Measurements from ENCODE around the gene SMG6.

The SMG6 gene

DNA sequence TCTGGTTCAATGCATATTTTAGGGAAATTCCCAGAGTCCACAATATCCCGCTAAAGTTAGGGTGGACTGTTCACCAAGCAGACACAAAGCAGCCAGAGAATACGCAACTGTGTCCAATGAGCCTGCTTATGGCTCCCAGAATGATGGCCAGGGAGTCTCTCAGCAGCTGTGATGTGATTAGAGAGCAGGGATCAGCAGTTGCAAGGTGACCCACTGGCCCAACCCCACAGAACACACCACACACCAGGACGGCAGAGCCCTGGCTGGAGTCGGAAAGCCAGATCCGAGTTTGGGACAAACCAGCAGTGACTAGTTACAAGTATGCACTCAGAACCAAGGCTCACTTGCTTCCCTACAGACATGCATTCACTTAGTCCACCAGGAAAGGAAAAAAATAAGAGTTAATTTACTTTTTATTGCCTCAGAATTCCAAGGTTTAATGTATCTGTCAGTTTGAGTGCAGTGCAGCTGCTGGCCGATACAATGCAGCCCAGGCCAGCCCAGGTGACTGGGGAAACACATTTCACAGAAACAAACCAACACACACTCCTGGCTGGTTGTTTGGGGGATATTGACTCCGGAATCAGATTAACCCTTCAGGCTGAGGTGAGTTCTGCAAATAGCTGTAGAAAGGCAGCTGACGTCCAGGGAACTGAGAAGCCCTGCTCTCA, 127.0 kb downstream of the SMG6 start:
- TF ChIP-seq ZFX (IDR thresholded peaks at IDR 0.05; ENCODE audit: borderline replicate concordance), result no peak
- TF ChIP-seq, protein P1, sequence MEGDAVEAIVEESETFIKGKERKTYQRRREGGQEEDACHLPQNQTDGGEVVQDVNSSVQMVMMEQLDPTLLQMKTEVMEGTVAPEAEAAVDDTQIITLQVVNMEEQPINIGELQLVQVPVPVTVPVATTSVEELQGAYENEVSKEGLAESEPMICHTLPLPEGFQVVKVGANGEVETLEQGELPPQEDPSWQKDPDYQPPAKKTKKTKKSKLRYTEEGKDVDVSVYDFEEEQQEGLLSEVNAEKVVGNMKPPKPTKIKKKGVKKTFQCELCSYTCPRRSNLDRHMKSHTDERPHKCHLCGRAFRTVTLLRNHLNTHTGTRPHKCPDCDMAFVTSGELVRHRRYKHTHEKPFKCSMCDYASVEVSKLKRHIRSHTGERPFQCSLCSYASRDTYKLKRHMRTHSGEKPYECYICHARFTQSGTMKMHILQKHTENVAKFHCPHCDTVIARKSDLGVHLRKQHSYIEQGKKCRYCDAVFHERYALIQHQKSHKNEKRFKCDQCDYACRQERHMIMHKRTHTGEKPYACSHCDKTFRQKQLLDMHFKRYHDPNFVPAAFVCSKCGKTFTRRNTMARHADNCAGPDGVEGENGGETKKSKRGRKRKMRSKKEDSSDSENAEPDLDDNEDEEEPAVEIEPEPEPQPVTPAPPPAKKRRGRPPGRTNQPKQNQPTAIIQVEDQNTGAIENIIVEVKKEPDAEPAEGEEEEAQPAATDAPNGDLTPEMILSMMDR (IDR thresholded peaks at IDR 0.05), result no peak
- H3K27ac ChIP-seq, result no peak overlapping the region

DNA sequence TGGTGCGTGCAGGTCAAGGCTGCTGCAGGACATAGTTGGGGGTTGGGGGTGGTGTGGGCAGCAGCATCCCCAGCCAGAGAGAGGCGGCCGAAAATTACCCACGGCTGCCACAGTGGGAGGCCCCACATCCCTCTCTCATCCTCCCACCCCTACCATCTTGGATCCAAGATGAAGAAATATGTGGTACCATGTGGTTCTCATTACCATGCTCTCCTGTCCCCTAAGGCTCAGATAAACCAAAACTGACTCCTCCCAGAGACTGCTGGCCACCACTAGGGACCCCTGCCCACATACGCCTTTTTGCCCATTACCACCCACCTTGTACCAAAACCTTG, 128.3 kb downstream of the SMG6 start:
- TF ChIP-seq, protein P1 (IDR thresholded peaks at IDR 0.05), result no peak
- no peak for TF ChIP-seq ZFX (IDR thresholded peaks at IDR 0.05; ENCODE audit: borderline replicate concordance)

DNA sequence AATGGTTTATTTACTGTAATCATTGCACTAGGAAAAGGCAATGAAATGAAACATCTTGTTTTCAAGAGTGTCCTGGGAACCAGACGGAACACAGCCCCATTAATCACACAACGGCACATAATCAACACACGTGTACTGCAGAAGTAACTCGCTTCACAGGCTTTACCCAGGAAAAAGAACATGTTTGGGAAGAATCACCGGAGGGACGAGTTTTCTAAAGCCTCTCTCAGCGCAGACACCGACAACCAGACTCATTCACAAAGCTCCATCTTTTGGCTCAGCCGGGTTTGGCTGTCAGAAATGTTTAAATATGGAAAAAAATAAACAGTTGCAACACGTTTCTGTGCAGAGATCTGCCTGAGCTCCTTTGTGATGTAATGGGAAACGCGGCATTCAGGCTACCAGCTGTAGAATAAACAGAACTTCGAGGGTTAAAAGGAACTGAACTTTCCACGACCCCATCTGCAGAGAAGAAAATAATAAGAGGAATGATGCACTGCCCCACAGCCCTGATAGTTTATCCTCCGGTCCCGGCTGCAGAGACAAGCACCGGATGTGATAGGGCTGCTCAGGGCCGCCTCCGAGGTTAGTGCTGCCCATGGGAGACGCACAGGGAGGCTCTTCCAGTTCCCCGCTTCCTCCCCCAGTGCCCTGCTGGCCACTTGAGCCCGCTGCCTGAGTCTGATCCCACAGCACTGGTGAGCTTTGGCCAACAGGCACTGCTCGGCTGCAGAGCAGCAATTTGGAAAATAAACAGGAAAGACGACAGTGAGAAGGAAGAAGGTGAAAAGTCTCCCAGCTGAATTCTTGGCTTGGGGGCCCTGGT, 128.9 kb downstream of the SMG6 start:
- TF ChIP-seq, protein P1 (IDR thresholded peaks at IDR 0.05), result no peak
- TF ChIP-seq ZFX (IDR thresholded peaks at IDR 0.05; ENCODE audit: borderline replicate concordance), result no peak
- H3K27ac ChIP-seq, result no peak overlapping the region

More for the DNA sequence above, 128.3 kb downstream of the SMG6 start:
- H3K27ac ChIP-seq, result no peak overlapping the region

DNA sequence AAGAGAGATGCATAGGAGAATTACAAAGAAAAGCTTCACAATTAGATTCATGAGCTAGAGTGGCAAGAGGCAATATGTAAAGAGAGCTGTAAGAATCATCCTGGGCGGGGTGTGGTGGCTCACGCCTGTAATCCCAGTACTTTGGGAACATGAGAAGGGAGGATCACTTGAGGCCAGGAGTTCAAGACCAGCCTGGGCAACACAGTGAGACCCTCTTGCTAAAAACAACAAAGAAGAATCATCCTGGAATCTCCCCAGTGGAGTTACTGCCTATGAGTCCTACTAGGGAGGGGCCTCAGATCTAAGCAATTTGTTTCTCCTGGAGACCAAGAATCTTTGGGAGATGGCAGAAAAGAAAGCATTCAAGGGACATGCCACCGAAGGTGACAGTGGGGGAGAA, 129.6 kb downstream of the SMG6 start:
- no peak for TF ChIP-seq ZFX (IDR thresholded peaks at IDR 0.05; ENCODE audit: borderline replicate concordance)
- H3K27ac ChIP-seq, result no peak overlapping the region

DNA sequence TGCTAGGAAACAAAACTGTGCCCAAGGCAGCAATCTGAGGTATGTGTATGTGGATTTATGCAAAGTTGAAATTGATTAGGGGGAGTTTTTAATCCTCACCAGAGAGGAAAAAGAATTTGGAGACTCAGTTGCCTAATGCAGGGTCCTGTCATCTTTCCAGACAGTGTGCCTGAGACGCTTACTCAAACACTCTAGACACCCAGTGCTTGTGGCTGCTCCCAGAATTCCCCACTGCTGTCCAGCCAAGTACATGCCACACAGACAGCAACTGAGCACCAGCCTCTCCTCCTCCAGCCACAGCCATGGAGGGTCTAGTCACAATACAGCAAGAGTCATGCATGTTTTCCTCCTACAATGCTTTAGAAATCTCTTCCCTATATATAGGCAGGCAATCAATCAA, 130.6 kb downstream of the SMG6 start:
- TF ChIP-seq, protein P1 (IDR thresholded peaks at IDR 0.05), result no peak
- no peak for TF ChIP-seq ZFX (IDR thresholded peaks at IDR 0.05; ENCODE audit: borderline replicate concordance)
- no peak overlapping the region for H3K27ac ChIP-seq

DNA sequence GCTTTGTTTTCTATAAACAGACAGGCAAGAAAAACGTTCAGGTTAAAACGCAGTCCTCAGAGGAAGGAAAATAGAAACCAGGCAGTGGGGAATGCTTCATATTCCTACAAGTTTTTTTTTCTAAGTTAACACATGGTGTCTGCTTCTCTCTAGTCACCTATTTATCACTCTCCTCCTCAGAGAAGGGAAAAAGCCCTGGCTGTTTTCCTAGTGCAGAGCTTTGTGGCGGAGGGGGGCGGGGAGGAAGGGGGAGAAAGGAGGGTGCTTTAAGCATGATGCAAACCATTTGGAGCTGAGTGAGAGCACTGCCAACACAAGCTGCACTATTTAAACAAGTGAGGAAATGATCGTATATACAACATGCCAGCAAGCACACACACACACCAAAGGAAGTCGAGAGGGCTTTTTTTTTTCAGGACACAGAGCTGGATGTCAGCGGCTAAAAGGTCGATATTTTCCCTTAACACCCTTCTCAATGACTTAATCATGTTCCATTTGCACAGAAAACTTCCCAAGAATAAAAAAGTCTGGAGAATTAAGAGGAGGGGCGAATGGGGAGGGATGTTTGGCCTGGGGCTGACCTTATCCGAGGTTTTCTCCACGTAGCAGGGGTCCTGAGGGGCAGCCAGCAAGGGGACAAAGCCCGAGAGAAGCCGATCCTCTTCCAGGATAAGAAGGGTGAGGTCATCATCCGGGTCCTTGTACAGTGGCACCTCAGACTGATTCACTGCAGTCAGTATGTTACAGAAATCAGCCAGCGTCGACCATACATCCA, 131.3 kb downstream of the SMG6 start:
- TF ChIP-seq ZFX (IDR thresholded peaks at IDR 0.05; ENCODE audit: borderline replicate concordance), result no peak
- TF ChIP-seq, protein P1 (IDR thresholded peaks at IDR 0.05), result no peak
- no peak overlapping the region for H3K27ac ChIP-seq

DNA sequence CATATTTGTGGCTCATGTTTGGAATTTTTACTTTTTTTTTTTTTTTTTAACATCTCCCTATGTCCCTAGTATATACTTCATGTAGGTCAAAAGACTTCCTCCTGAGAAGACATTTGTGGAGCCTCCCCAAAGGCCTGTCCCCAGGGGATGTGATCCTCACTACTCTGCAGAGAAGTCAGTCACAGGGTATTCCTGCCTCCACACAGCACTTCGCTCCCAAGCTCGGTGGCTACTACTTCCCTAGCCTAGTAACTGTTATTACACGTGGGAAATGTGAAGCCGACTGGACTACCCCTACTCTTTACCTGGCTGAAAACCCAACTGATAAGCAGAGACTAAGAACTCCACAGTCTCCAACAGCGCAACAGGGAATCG, 131.9 kb downstream of the SMG6 start:
- TF ChIP-seq, protein P1 (IDR thresholded peaks at IDR 0.05), result no peak
- no peak for TF ChIP-seq ZFX (IDR thresholded peaks at IDR 0.05; ENCODE audit: borderline replicate concordance)
- no peak overlapping the region for H3K27ac ChIP-seq

All from 22Rv1 (cell line).